Activated CD4-positive, alpha-beta T cell treated with anti-CD3 and anti-CD28 coated beads, Interleukin-2, amount 10 ng/mL, durations not matched to agents 7 days and 5 days (primary cell): ENCODE results near the gene ZNF845. TPM values are rescaled to one million over a fixed set of nuclear protein-coding genes. Genes with fewer than 3 reads are reported as not detected.
"Not testable (repeated sequence)": the region's sequence is repeated elsewhere in the genome, so short reads cannot be mapped to it uniquely, and the experiment has no call there.

Source experiments
- CTCF ChIA-PET: fragments of 350-600 bp; sonication (Branson Sonifier 250); formaldehyde crosslinking; loops from one replicate; lab custom pipeline; 2021; ENCODE audit warnings: antibody characterized with exemption; lab: Charles Lee
- POLR2A ChIA-PET: fragments of 350-600 bp; sonication (Branson Sonifier 250); formaldehyde crosslinking; loops from one replicate; lab custom pipeline; 2021; ENCODE audit warnings: antibody characterized with exemption; lab: Charles Lee
- DNase-seq: peaks from one replicate; pipeline ENCODE4 v3.0.0-alpha.2; 2020
- H3K27ac Mint-ChIP-seq: one replicate; pipeline ENCODE4 v1.8.0; 2021; ENCODE audit warnings: mild to moderate bottlenecking, moderate library complexity, mixed read lengths
- H3K27me3 Mint-ChIP-seq: one replicate; pipeline ENCODE4 v1.8.0; 2021; ENCODE audit warnings: mixed read lengths
- H3K36me3 Mint-ChIP-seq: one replicate; pipeline ENCODE4 v1.8.0; 2021; ENCODE audit warnings: low read depth, mixed read lengths
- H3K4me1 Mint-ChIP-seq: one replicate; pipeline ENCODE4 v1.8.0; 2021; ENCODE audit warnings: mixed read lengths
- H3K4me3 Mint-ChIP-seq: one replicate; pipeline ENCODE4 v1.8.0; 2021; ENCODE audit warnings: mild to moderate bottlenecking, moderate library complexity, mixed read lengths
- H3K9me3 Mint-ChIP-seq: one replicate; pipeline ENCODE4 v1.8.0; 2021; ENCODE audit warnings: mixed read lengths
- total RNA-seq, 2 experiments: library from RNA; stranded (reverse); gene quantifications; one replicate each; pipeline ENCODE4 v1.2.3, GENCODE V29; 2021

Gene ZNF845
- total RNA-seq = 10 to 100 TPM in 1 of 2 experiments, 1 to 10 TPM in 1; 9.9 to 10.5 TPM

DNA sequence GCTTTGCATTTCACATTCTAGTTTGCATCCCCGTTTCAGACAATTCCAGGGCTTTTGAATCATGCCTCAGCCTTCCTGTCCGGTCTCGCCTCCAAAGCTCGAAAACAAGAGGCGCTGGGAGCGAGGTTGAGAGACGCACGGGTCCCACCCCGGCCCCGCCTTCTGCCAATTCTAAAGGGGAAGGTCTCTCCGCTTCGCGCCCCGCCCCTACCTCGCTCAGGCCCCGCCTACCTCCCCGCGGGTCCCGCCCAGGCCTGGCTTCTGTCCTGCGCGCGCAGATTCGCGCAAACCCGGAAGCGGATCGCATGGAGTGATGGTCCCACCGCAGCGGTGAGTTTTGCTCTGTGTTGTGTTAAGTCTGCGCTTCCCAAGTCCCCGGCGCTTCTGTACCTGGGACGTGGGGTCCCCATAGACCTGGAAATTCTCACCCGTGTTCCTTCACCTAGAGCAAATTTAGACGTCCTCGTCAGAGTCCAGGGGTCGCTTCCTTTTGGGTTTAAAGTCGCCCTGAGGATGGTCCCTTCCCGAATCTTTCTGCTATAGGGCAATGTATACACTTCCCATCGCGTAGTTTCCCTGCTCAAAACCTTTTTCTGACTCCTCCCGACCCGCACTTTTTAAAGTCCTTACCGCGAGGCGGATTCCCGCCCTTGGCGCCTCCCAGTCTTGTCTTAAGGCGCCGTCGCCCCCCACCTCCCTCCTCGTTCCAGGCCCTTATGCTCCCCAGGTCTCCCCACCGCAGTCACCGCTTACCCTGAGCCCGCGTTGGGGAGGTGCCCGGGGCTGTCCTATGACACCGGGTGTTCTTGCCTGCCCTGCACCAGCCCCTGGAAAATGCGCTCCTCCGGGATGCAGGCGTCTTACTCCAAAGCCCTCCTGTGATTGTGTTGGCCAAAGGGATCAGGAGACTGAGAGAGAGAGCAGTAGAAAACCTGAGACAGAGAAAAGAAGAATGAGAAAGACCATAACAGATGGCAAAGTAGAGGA is at the start of gene ZNF845:
ZNF845 (plus strand) TSS at position 287 of the 987 bp plus-strand sequence. CDS start 7,559 bp downstream, outside the sequence.
- DNase-seq = peak; percentile 95
- peak within 1 kb of the TSS; percentile 92 for H3K27ac Mint-ChIP-seq
- H3K4me3 Mint-ChIP-seq = peak within 1 kb of the TSS; percentile 88
- peaks cover 27% of the 10 kb centered on the region for H3K4me1 Mint-ChIP-seq
- no peaks in the 10 kb centered on the region for H3K27me3 Mint-ChIP-seq
- POLR2A ChIA-PET = interaction anchor here (0.5 kb wide), 1 partner anchor 136 kb away, joined by 3 read pairs; no protein-coding TSS in a partner anchor
- H3K9me3 Mint-ChIP-seq = peaks cover 28% of the 10 kb centered on the region
- peaks cover 52% of the 10 kb centered on the region for H3K36me3 Mint-ChIP-seq
- CTCF ChIA-PET = interaction anchor here (0.6 kb wide), 1 partner anchor 393 kb away, joined by 5 read pairs; no protein-coding TSS in a partner anchor

DNA sequence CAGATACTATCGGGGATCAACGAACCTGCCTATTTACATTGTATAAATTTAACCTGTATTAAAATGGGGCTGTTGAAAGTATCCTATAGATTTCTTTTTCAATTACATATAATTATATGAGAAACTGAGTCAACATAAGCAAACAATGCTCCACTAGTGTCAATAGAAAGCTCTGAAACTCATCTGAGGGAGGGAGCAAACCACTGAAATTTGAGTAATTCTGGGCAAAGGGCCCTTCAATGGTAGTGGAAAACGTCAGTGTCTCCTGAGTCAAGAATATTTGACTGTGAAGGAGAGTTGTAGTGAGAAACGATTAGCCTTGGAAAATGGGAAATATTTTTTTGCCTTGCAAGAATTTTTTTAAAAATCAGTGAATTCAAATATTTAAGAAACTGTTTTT is 48.5 kb upstream of the ZNF845 start:
- CTCF ChIA-PET = no interaction called here
- no peaks in the 10 kb centered on the region for H3K4me1 Mint-ChIP-seq
- peaks cover 34% of the 10 kb centered on the region for H3K9me3 Mint-ChIP-seq
- no peak overlapping the region for H3K27ac Mint-ChIP-seq
- no peaks in the 10 kb centered on the region for H3K36me3 Mint-ChIP-seq
- POLR2A ChIA-PET = no interaction called here
- H3K27me3 Mint-ChIP-seq = no peaks in the 10 kb centered on the region
- H3K4me3 Mint-ChIP-seq = no peak overlapping the region
- DNase-seq = no peak

DNA sequence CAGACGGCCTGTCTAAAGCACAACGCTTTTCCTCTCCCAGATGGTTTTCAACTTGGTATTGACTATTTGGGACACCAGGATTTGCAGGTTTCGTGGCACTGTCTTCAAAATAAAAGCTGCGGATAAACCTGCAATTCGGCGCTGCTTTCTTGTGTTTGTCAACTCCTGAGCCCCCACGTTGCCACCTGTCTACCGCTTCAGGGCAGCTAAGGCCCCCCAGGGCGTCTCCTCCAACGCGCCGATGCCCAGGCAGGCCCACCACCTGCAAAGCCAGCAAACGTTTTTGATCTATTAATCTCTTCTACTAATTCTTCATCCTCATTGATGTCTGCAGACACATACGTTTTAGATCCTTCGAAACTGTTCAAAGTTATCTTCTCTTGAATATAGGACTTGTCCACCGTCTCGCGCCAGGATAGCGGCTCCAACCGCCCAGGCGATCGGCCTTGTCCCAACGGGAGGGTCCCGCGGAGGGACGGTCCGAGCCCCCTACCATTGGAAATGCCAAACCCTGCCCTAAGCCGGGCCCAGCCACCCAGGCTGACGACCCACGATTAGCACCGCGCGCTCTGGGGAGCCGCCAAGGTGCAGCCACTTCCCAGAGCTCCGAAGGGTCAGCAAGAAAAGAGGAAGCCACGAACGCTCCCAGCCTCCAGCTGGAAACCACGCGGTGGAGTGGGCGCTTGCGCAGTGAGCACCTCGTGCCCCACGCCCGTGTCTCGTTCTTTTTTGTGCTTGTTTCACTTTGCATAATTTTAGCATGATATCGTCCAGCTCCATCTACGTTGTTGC is 42.6 kb upstream of the ZNF845 start:
- CTCF ChIA-PET = no interaction called here
- Mint-ChIP-seq H3K36me3 (peaks cover 4% of the 10 kb centered on the region), H3K9me3 (peaks cover 51% of the 10 kb centered on the region), H3K27ac (no peak overlapping the region), H3K4me3 (no peak overlapping the region), H3K4me1 (no peaks in the 10 kb centered on the region), H3K27me3 (no peaks in the 10 kb centered on the region)
- no peak for DNase-seq
- POLR2A ChIA-PET = no interaction called here

DNA sequence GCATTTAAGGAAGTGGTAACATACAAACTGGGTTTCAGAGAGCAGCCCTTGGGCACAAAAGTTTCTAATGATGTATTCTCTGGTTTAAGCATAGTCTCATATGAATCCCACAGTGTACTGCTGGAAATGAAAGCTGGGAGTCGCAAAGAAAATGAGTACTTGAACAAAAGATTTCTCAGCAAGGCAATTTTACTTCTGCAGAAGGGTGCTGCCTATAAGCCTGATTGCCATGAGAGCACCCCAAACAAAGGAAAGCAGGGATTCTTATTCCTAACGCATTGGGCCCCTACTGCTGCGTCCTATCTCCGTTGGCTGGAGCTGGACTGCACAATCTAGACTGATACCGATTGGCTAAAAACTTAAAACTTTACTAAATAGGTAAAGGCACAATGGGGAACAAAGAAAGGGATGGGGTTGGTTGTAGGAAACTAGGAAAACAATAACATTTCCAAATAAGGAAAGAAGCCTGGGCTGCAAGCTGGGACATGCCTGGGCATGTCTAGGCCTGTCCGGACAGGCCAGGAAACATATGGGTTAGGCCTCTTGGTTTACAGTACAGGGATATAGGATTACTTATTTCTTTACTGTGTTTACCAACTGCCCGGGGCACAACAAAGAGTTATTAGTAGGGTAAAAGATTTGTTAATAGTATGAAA is 38.6 kb upstream of the ZNF845 start:
- Mint-ChIP-seq H3K36me3 (peaks cover 4% of the 10 kb centered on the region), H3K27me3 (no peaks in the 10 kb centered on the region), H3K4me3 (no peak overlapping the region), H3K27ac (no peak overlapping the region), H3K4me1 (no peaks in the 10 kb centered on the region), H3K9me3 (peaks cover 42% of the 10 kb centered on the region)
- DNase-seq = no peak
- CTCF ChIA-PET = no interaction called here
- POLR2A ChIA-PET = no interaction called here

DNA sequence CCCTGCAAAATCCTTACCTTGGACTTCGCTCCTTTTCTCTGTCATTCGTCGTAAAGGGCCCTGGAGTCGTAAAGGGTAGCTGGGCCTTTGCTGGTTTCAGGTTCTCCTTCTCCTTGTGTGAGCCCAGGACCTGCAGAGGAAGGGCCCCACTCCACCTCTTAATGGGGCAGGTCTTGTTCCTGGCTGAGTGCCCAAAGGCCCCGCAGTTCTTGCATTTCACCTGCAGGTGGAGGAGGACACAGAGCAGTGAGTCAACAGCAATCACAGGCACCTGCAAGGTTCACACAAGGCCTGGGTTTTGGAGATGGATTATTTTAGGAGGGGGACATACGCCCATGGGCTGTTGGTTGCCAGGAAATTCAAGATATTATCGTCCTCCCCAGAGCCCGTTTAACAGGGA is 32.2 kb upstream of the ZNF845 start:
- H3K4me1 Mint-ChIP-seq, CTCF ChIA-PET, H3K27ac Mint-ChIP-seq, H3K4me3 Mint-ChIP-seq, H3K36me3 Mint-ChIP-seq, POLR2A ChIA-PET, H3K27me3 Mint-ChIP-seq, DNase-seq: not testable (repeated sequence)
- peaks cover 27% of the 10 kb centered on the region for H3K9me3 Mint-ChIP-seq

DNA sequence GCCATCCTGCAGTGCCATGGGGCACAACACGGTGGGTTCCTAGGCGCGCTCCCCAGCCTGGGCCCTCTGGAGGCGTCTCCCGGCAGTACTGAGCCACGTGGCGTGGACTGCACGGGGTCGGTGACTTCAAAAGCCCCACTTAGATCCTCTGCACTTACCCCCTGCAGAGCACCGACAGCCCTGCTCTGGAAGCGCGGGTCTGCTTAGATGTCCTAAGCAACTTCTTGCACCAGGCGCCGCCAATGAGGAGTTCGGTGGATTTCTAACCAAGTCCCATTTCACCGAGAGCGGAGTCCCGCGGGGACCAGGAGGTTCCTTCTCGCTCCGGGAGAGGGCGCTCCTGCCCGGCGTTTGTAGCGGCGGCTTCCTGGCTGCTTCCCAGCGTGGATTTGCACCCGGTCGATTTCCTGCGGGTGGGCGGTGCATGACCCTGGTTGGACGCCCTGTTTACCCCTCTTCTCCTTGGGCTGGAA is 25.2 kb upstream of the ZNF845 start:
- POLR2A ChIA-PET = no interaction called here
- CTCF ChIA-PET = interaction anchor here (0.6 kb wide), 1 partner anchor 372 kb away, joined by 4 read pairs; no protein-coding TSS in a partner anchor
- Mint-ChIP-seq H3K36me3 (no peaks in the 10 kb centered on the region), H3K27me3 (no peaks in the 10 kb centered on the region), H3K9me3 (peaks cover 35% of the 10 kb centered on the region), H3K4me1 (no peaks in the 10 kb centered on the region), H3K27ac (no peak overlapping the region), H3K4me3 (no peak overlapping the region)
- no peak for DNase-seq

DNA sequence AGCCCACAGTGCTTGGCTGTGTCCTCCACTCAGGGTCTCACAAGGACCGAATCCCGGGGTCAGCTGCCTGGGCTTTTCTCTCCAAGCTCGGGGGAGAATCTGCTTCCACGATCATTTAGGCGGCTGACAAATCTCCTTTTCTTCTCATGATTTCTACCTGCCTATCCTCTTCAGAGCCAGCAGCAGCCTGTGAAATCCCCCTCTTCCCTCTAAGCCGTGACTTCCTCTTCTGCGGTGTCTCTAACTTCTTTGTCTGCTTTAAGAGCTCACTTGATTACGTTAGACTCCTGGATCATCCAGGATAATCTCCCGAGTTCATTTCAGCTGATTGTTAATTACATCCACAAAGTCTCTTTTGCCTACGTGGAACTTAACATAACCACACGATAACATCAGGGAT is 22.5 kb upstream of the ZNF845 start:
- no peak for DNase-seq
- peaks cover 41% of the 10 kb centered on the region for H3K9me3 Mint-ChIP-seq
- no peaks in the 10 kb centered on the region for H3K36me3 Mint-ChIP-seq
- ChIA-PET CTCF (interaction anchor here (0.7 kb wide), 1 partner anchor 20 kb away, joined by 3 read pairs; no protein-coding TSS in a partner anchor), POLR2A (no interaction called here)
- no peak overlapping the region for H3K27ac Mint-ChIP-seq
- no peak overlapping the region for H3K4me3 Mint-ChIP-seq
- H3K27me3 Mint-ChIP-seq = no peaks in the 10 kb centered on the region
- H3K4me1 Mint-ChIP-seq = no peaks in the 10 kb centered on the region

DNA sequence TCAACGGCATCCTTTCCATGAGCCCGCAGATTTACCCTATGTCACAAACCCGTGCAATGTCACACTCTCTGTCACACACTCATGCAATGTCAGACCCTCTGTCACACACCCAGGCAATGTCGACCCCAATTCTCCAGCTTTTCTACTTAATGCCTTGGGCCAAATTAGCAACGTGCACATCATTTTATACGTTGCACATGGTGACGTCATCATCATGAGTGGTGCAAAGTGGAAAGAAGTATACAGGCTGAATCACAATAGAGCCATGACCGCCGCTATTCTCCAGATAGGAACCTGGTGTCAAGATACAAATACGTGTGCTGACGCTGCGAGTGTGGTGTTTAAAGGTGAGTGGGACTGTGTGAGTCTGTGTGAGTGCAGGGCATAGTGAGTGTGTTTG is 21.7 kb upstream of the ZNF845 start:
- DNase-seq = no peak
- H3K4me3 Mint-ChIP-seq = no peak overlapping the region
- no peaks in the 10 kb centered on the region for H3K27me3 Mint-ChIP-seq
- H3K4me1 Mint-ChIP-seq = no peaks in the 10 kb centered on the region
- ChIA-PET CTCF (no interaction called here), POLR2A (no interaction called here)
- H3K36me3 Mint-ChIP-seq = no peaks in the 10 kb centered on the region
- H3K27ac Mint-ChIP-seq = no peak overlapping the region
- H3K9me3 Mint-ChIP-seq = peaks cover 39% of the 10 kb centered on the region

DNA sequence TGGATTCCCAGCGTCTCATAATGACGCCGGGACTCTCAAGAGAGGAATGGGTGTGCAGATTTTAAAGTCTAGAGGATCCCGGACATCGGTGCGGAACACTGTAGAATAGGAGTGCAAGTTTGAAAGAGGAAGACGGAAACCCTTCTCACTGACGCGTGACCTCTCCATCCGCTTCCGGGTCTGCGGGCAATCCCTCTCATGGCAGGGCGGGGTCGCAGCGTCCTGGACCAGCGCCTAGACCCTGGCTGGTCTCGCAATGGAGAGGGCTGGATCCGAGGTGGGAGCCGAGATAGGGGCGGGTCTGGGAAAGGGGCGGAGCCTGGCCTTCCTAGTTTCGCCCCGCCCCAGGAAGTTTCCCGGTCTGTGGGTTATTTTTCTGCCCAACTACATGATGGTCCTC is 4.6 kb upstream of the ZNF845 start:
- Mint-ChIP-seq H3K27ac (no peak overlapping the region), H3K4me1 (peaks cover 15% of the 10 kb centered on the region), H3K4me3 (peak overlapping the region; percentile 25), H3K9me3 (peaks cover 35% of the 10 kb centered on the region), H3K36me3 (peaks cover 19% of the 10 kb centered on the region), H3K27me3 (no peaks in the 10 kb centered on the region)
- ChIA-PET POLR2A (interaction anchor here (0.7 kb wide), 1 partner anchor 99 kb away, joined by 3 read pairs; no protein-coding TSS in a partner anchor), CTCF (no interaction called here)
- no peak for DNase-seq

DNA sequence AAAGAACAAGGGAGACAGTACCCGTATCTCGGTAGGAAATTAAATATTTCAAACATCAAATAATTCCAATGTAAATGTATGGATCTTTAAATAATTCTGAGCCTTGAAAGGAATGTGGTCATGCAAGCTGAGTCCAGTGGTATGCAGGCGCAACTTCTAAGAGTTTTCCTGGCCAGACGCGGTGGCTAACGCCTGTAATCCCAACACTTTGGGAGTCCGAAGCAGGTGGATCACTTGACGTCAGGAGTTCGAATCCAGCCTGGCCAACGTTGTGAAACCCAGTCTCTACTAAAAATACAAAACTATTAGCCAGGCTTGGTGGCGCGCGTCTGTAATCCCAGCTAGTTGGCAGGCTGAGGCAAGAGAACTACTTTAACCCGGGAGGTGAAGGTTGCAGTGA is 1.1 kb upstream of the ZNF845 start:
- no peaks in the 10 kb centered on the region for H3K27me3 Mint-ChIP-seq
- peak overlapping the region; percentile 88 for H3K4me3 Mint-ChIP-seq
- peaks cover 41% of the 10 kb centered on the region for H3K36me3 Mint-ChIP-seq
- ChIA-PET CTCF (no interaction called here), POLR2A (no interaction called here)
- peaks cover 30% of the 10 kb centered on the region for H3K4me1 Mint-ChIP-seq
- peaks cover 28% of the 10 kb centered on the region for H3K9me3 Mint-ChIP-seq
- DNase-seq = no peak
- peak overlapping the region; percentile 19 for H3K27ac Mint-ChIP-seq

DNA sequence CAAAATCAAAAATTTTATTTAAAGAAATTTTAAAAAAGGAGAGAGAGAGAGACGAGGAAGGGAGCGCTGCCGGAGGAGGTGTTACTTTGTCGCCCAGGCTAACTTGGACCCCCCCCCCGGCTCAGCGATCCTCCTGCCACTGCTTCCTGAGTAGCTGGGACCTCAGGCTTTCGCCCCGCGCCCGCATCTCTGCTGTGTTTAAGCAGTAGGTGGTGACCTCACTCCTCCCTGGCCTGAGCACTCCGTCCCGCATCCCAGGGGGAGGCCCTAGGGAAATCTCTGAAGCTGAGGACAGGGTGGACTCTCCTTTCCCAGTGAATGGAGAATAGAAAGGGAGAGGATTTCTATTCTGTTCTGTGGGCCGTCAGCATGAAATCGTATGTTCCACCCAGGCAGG is 485 bp upstream of the ZNF845 start:
- no peaks in the 10 kb centered on the region for H3K27me3 Mint-ChIP-seq
- DNase-seq = peak; percentile 33
- peaks cover 30% of the 10 kb centered on the region for H3K4me1 Mint-ChIP-seq
- H3K36me3 Mint-ChIP-seq = peaks cover 47% of the 10 kb centered on the region
- ChIA-PET POLR2A (interaction anchor here (0.5 kb wide), 1 partner anchor 136 kb away, joined by 3 read pairs; no protein-coding TSS in a partner anchor), CTCF (interaction anchor here (0.6 kb wide), 1 partner anchor 392 kb away, joined by 5 read pairs; no protein-coding TSS in a partner anchor)
- H3K27ac Mint-ChIP-seq = peak overlapping the region; percentile 92
- peaks cover 30% of the 10 kb centered on the region for H3K9me3 Mint-ChIP-seq
- peak overlapping the region; percentile 88 for H3K4me3 Mint-ChIP-seq

DNA sequence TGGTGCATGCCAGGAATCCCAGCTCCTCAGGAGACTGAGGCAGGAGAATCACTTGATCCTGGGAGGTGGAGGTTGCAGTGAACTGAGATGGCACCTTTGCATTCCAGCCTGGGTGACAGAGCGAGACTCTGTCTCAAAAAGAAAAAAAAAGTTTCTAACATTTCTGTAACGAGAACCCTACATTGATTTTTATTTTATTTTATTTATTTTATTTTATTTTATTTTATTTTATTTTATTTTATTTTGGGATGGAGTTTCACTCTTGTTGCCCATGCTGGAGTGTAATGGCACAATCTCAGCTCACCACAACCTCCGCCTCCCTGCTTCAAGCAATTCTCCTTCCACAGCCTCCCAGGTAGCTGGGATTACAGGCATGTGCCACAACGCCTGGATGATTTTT is 10.9 kb downstream of the ZNF845 start:
- Mint-ChIP-seq H3K9me3 (peaks cover 51% of the 10 kb centered on the region), H3K36me3 (peaks cover 96% of the 10 kb centered on the region)
- H3K27me3 Mint-ChIP-seq, POLR2A ChIA-PET, H3K4me1 Mint-ChIP-seq, DNase-seq, H3K4me3 Mint-ChIP-seq, H3K27ac Mint-ChIP-seq, CTCF ChIA-PET: not testable (repeated sequence)
